Inferior parietal cortex (tissue), 1 donor: Measurements from ENCODE around the gene AKAP17A.
"Not testable (repeated sequence)": the region's sequence is repeated elsewhere in the genome, so short reads cannot be mapped to it uniquely, and the experiment has no call there.

Source experiments
- DNase-seq: peaks from one replicate; pipeline ENCODE4 v3.0.0-alpha.2; 2016; ENCODE audit errors: extremely low spot score

The AKAP17A gene

DNA sequence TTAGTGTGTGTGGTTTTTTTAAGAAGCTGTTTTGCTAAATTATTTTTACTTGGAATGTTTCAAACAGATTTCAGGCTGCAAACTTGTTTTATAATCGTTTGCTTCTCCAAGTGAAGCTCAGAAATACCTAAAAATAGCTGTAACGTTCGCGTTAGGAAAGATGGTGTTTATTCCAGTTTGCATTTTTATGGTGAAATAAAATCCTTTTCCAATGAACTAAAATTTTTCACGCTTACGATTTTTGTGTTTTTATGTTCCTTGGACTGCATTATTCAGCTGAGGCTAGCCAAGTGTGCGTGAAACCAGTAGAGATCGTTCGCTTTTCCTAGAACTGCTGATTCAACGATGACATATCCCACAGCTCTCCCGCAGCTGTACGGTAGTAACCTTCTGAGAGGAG lies 10.9 kb downstream of the AKAP17A start:
- no peak for DNase-seq

DNA sequence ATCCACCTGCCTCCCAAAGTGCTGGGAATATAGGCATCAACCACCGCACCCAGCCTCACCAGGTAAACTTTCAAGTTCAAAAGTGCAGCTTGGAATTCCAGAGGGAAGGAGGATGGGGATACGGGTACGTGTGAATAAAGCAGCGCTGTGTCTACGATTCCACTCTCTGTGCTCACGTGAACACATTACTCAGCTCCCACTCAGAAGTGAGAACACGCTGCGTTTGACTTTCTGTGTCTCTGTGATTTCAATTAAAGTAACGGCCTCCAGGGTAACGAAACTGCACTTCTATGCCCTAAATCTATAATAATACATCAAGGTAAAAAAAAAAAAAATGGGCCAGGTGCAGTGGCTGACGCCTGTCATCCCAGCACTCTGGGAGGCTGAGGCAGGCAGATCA lies 15.1 kb downstream of the AKAP17A start:
- DNase-seq, result no peak

DNA sequence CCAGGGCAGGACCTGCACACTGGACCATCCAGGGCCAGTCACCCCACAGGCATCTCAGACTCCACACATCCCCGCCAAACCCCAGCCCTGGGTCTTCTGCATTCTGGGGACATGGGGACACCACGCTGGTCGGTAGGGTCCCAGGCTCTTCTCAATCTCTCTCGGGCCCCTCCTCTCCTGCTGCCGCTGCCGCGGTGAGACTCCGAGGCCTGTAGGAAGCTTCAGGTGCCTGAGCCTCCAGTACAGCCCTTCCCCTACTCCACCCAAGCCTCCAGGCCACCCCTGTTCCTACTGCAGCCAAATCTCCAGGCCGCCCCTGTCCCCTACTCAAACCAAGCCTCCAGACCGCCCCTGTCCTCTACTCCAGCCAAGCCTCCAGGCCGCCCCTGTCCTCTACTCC lies 17.9 kb downstream of the AKAP17A start:
- DNase-seq, result no peak

DNA sequence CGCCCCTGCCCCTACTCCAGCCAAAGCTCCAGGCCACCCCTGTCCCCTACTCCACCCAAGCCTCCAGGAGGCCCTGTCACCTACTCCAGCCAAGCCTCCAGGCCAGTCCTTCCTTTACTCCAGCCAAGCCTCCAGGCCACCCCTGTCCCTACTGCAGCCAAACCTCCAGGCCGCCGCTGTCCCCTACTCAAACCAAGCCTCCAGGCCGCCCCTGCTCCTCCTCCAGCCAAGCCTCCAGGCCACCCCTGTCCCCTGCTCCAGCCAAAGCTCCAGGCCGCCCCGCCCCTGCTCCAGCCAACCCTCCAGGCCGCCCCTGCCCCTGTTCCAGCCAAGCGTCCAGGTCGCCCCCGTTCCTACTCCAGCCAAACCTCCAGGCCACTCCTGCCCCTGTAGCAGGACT lies 18.4 kb downstream of the AKAP17A start:
- no peak for DNase-seq

DNA sequence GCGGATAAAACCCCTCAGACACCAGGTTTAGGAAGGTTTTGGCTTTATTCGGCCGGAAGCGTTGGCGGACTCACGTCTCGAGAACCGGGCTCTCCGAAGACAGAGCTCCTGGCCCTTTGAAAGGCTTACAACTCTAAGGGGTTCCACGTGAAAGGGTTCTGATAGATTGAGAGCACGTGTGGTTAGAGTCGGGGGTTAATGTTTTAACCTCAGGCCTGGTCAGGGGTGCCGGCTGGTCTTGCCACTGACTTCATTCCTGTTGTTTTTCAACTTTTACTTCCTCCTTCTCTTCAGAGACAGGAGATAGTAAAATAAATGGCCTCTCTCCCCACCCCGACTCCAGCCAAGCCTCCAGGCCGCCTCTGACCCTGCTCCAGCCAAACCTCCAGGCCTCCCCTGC lies 18.8 kb downstream of the AKAP17A start:
- DNase-seq, result no peak

DNA sequence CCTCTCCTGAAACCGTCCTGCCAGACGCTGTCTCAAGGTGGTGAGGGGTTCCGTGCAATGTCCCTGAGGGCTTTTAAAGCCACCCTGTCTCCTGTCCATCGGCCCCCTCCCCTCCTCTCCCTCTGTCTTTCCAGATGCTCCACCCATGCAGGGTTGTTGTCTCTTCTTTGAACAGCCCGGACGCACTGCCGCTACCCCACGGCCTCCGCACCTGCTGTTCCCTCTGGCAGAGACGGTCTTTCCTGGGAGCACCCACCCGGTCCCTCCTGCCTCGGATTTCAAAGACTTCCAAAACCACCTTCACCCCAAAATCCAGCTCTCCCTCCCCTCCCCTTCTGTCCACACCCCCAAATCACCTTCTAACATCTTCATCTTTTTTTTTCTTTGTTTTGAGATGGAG lies 19.3 kb downstream of the AKAP17A start:
- DNase-seq, result no peak

DNA sequence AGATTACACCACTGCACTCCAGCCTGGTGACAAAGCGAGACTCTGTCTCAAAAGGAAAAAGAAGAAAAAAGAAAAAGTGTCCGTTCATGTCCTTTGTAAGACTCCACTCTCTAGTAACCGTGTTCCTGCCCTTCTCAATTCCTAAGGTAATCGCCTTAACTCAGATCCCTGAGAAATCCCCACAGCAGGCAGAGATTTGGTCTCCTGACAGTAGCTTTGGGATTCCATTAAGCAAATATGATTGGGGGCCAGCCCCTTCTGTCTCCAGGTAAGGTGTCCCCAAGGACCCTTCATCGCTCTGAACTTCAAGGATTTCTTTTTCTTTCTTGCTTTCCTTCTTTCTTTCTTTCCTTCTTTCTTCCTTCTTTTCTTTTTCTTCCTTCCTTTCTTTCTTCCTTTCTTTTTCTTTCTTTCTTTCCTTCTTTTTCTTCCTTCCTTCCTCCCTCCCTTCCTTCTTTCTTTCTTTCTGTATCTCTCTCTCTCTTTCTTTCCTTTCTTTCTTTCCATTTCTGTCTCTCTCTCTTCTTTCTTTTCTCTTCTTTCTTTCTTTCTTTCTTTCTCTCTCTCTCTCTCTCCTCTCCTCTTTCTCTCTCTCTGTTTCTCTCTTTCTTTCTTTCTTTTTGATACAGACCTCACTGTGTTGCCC lies 21.4 kb downstream of the AKAP17A start:
- DNase-seq, result no peak

DNA sequence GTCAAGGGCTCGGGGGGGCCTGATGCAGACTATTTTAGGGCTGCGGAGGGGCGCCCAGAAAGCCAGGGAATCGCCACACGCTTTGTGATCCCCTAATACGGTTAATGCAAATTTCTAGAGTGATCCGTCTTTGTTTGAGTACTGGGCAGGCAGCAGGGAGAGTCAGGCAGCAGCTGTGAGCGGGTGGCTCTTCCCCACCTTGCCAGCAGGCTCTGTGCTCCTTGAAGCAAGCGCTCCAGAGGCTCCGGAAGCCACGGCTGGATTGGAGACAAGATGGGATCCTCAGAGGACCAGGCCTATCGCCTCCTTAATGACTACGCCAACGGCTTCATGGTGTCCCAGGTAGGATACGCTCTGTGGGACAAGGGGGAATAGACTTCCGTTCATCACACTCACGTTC lies 23.5 kb downstream of the AKAP17A start, which contains the start of gene ASMT:
Gene ASMT, plus strand, starts transcription at position 133 of the 400 bp plus-strand sequence. Its CDS starts 141 bp downstream, at position 274.
- DNase-seq, result no peak

DNA sequence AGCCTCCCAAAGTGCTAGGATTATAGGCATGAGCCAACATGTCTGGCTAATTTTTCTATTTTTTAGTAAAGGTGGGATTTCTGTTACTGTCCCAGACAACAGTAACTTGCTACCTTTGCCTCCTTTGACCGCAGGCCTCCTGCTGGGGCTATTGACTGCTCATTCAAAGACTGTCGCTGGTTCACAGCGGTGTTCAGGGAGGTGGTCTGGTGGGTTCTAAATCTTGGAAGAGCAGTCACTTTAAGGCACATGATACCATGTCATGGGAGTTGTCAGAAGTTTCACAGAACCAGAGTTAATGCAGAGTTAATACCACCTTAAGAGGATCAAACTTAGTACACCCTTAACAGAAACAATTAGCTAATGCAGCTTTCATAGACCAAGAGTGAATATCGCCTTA lies 27.3 kb downstream of the AKAP17A start:
- no peak for DNase-seq

DNA sequence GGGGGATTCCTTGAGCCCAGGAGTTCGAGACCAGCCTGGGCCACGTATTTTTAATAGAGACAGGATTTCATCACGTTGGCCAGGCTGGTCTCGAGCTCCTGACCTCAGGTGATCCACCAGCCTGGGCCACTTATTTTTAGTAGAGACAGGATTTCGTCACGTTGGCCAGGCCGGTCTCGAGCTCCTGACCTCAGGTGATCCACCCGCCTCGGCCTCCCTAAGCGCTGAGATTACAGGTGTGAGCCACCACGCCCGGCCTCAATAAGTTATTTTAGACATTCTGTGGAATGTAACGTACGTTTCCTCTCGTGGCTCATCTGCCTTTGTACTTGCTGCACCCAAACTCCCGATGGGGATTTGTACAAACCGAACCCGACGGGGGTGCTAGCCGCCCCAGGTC lies 32.3 kb downstream of the AKAP17A start:
- no peak for DNase-seq

DNA sequence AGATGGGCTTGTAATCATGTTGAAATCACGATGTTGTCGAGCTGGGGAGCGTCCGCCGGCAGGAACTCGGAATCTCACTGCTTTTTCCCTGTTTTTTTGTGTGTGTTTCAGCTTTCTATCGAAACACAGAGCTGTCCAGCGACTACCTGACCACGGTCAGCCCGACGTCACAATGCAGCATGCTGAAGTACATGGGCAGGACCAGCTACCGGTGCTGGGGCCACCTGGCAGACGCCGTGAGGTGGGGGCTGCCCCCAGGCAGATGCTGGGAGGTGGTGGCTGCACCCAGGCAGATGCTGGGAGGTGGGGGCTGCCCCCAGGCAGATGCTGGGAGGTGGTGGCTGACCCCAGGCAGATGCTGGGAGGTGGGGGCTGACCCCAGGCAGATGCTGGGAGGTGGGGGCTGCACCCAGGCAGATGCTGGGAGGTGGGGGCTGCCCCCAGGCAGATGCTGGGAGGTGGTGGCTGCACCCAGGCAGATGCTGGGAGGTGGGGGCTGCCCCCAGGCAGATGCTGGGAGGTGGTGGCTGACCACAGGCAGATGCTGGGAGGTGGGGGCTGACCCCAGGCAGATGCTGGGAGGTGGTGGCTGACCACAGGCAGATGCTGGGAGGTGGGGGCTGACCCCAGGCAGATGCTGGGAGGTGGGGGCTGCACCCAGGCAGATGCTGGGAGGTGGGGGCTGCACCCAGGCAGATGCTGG lies 32.9 kb downstream of the AKAP17A start:
- DNase-seq, result not testable (repeated sequence)

DNA sequence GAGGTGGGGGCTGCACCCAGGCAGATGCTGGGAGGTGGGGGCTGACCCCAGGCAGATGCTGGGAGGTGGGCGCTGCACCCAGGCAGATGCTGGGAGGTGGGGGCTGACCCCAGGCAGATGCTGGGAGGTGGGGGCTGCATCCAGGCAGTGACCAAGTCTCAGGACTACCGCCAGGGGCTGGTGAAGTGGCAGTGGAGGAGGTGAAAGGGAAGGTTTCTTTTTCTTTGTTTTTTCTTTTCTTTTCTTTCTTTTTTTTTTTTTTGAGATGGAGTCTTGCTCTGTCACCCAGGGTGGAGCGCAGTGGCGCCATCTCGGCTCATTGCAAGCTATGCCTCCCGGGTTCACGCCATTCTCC lies 33.4 kb downstream of the AKAP17A start:
- DNase-seq, result not testable (repeated sequence)

DNA sequence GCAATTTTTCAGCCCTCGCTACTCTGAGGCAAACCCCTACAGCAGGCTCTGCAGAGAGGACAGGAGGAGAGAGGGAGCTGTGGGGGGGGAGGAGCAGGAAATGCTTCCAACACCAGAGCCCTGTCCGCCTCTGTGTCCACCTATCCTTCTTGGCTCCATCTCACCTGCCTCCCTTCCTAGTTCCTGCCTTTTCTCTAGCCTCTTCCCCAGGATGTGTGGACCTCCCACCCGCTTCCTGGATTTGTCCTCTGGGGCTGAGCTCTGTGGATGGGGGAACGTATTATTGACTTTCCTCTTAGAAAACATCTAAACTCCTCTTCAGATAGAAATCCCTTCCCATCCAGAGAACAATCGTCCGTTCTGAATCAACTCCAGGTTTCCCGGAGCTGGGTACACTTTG lies 37.8 kb downstream of the AKAP17A start:
- DNase-seq, result no peak

DNA sequence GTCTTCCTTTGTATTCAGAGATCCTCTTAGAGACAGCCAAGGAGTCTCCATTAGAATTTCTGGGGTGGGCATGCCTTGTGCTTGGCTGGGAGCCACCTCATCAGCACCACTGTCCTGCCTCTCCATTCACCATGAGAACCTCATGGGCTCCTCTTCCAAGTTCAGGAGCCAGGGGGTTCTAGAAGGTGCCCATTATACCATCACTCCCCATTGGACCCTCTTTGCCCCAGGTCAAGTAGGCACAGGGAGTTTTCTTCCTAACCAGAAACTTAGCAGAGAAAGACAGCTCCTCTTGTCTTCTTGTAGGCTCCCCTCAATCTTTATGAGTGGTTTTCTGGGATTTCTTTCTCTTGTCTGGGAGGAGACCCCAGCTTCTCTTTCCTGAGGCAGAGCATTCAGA lies 54.6 kb downstream of the AKAP17A start:
- no peak for DNase-seq

DNA sequence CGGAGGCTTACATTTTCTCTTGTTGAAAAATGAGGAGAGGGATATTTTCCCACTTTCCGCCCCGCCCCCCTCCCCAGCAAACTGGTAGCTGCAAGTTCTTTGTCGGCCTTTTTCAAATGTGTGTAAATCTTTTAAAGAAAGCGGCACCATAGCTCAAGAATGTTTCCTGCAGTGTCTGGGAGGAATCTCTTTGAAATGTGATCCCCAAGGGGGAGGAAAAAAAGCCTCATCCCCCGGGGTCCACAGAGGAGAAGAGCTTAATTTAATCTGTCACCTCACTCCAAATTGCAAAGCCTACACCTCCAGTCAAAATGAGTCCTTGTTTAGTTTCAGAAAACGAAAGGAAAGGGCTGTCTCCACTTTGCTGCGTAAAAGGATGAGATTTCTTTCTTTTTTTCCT lies 58.2 kb downstream of the AKAP17A start:
- no peak for DNase-seq
